OCI-LY1 (cell line): ENCODE measurements around the gene ATAD3A.

Experiments used
- H2AFZ ChIP-seq: fragments of 200-600 bp; sonication (generic), shearing (Covaris generic); 2 replicates; pipeline ENCODE4 v1.6.0; 2014; ENCODE audit warnings: antibody characterized with exemption, mild to moderate bottlenecking, low read length
- H3F3A ChIP-seq: fragments of 200-600 bp; sonication (generic), shearing (Covaris generic); 2 replicates; pipeline ENCODE4 v1.6.0; 2014; ENCODE audit warnings: mild to moderate bottlenecking, antibody characterized with exemption, low read length, moderate library complexity; ENCODE audit not compliant: insufficient read depth
- H3K27ac ChIP-seq: fragments of 200-600 bp; sonication (generic); 2 replicates; pipeline ENCODE4 v1.5.1; 2014; ENCODE audit warnings: low read length, mixed run types, mild to moderate bottlenecking, low read depth; ENCODE audit not compliant: poor library complexity, severe bottlenecking
- H3K27me3 ChIP-seq: fragments of 200-600 bp; sonication (generic); 2 replicates; pipeline ENCODE4 v1.6.0; 2014; ENCODE audit warnings: antibody characterized with exemption, mild to moderate bottlenecking, low read length, moderate library complexity; ENCODE audit not compliant: insufficient read depth
- H3K36me3 ChIP-seq: fragments of 200-600 bp; sonication (generic); 2 replicates; pipeline ENCODE4 v1.6.1; 2014; ENCODE audit warnings: mild to moderate bottlenecking, antibody characterized with exemption, low read length, moderate library complexity, mixed read lengths; ENCODE audit not compliant: insufficient read depth
- H3K4me1 ChIP-seq: fragments of 200-600 bp; sonication (generic); 2 replicates; pipeline ENCODE4 v1.5.1; 2014; ENCODE audit warnings: mild to moderate bottlenecking, low read length, moderate library complexity; ENCODE audit not compliant: insufficient read depth, severe bottlenecking
- H3K4me2 ChIP-seq: fragments of 200-600 bp; sonication (generic), shearing (Covaris generic); 2 replicates; pipeline ENCODE4 v1.6.1; 2014; ENCODE audit warnings: low read length
- H3K4me3 ChIP-seq: fragments of 200-600 bp; sonication (generic); 2 replicates; pipeline ENCODE4 v1.5.1; 2014; ENCODE audit warnings: low read length, low read depth, mild to moderate bottlenecking, mixed read lengths; ENCODE audit not compliant: poor library complexity, severe bottlenecking
- H3K79me2 ChIP-seq: fragments of 200-600 bp; shearing (Covaris generic); 2 replicates; pipeline ENCODE4 v1.6.1; 2016; ENCODE audit warnings: mixed run types, low read length, mixed read lengths; ENCODE audit not compliant: insufficient read depth
- H3K9ac ChIP-seq: fragments of 200-600 bp; sonication (generic), shearing (Covaris generic); 2 replicates; pipeline ENCODE4 v1.6.1; 2014; ENCODE audit warnings: mild to moderate bottlenecking, low read length, mixed read lengths
- H3K9me2 ChIP-seq: fragments of 200-600 bp; sonication (generic), shearing (Covaris generic); 2 replicates; pipeline ENCODE4 v1.6.1; 2014; ENCODE audit warnings: low read depth, mild to moderate bottlenecking, low read length, mixed read lengths
- H3K9me3 ChIP-seq: fragments of 200-600 bp; shearing (Covaris generic); 2 replicates; pipeline ENCODE4 v1.6.1; 2014; ENCODE audit warnings: low read length, mixed read lengths
- H4K20me1 ChIP-seq: fragments of 200-600 bp; sonication (generic), shearing (Covaris generic); 2 replicates; pipeline ENCODE4 v1.6.0; 2016; ENCODE audit warnings: mild to moderate bottlenecking, low read length; ENCODE audit not compliant: insufficient read depth
- EZH2 ChIP-seq: fragments of 200-600 bp; sonication (generic), shearing (Covaris generic); IDR thresholded peaks from 2 replicates; pipeline ENCODE4 v1.8.0; 2017; ENCODE audit warnings: borderline replicate concordance, mixed run types, mild to moderate bottlenecking, antibody characterized with exemption, low read length, moderate library complexity, mixed read lengths
- TF ChIP-seq, protein P1 (sequence below): fragments of 200-600 bp; sonication (generic), shearing (Covaris generic); IDR thresholded peaks from 2 replicates; pipeline ENCODE4 v1.5.1; 2017; ENCODE audit warnings: mild to moderate bottlenecking, antibody characterized with exemption, low read length, moderate library complexity, mixed read lengths

The ATAD3A gene

DNA sequence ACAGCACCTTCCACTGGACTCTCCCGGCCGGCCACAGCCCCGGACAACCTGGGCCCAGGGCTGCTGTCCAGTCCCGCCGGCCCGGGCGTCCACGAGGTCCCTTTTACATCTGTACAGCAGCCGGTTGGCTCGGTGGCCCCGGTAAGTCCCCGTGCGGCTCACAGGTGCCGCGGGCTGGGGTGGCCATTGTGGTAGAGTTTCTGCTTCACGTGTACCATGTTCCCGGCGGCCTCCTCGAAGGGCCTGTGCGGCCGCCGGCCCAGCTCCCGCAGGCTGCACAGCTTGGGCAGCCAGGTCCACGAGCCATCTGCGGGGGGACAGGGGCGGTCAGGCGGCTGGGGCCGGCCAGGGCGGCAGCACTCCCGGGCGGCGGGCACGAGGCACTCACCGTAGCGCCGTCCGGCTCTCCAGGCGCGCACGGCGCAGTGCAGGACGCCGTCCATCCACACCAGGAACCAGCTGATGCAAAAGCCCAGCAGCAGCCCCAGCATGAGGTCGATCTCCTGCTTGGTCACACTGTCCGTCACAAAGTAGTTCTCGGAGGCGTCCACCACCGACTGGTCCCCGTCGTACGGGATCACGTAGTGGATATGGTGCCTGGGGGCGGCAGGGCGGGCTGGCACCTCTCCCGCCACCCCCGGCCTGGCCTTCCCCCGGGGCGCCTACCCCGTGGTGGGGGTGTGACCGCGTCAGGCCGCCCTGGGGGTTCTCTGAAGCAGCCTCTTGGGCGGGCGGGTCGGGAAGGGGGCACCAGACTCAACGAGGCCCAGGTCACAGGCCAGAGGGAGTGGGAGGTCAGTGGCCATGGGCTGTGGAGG lies 23.4 kb downstream of the ATAD3A start:
- no peaks in the 10 kb centered on the region for H3F3A ChIP-seq
- no peak overlapping the region for H3K27ac ChIP-seq
- no peak overlapping the region for H3K4me3 ChIP-seq
- H2AFZ ChIP-seq = no peak overlapping the region
- no peak overlapping the region for H3K9ac ChIP-seq
- TF ChIP-seq, protein P1, sequence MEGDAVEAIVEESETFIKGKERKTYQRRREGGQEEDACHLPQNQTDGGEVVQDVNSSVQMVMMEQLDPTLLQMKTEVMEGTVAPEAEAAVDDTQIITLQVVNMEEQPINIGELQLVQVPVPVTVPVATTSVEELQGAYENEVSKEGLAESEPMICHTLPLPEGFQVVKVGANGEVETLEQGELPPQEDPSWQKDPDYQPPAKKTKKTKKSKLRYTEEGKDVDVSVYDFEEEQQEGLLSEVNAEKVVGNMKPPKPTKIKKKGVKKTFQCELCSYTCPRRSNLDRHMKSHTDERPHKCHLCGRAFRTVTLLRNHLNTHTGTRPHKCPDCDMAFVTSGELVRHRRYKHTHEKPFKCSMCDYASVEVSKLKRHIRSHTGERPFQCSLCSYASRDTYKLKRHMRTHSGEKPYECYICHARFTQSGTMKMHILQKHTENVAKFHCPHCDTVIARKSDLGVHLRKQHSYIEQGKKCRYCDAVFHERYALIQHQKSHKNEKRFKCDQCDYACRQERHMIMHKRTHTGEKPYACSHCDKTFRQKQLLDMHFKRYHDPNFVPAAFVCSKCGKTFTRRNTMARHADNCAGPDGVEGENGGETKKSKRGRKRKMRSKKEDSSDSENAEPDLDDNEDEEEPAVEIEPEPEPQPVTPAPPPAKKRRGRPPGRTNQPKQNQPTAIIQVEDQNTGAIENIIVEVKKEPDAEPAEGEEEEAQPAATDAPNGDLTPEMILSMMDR = no peak
- no peak for TF ChIP-seq EZH2
- no peak overlapping the region for H3K4me2 ChIP-seq
- no peaks in the 10 kb centered on the region; the same call in 1 of the 2 replicates for H3K27me3 ChIP-seq
- no peaks in the 10 kb centered on the region for H3K9me2 ChIP-seq
- H3K9me3 ChIP-seq = no peaks in the 10 kb centered on the region
- H3K79me2 ChIP-seq = no peaks in the 10 kb centered on the region
- H3K4me1 ChIP-seq = no peaks in the 10 kb centered on the region
- H4K20me1 ChIP-seq = no peaks in the 10 kb centered on the region
- peaks cover 14% of the 10 kb centered on the region for H3K36me3 ChIP-seq

- no peaks in the 10 kb centered on the region; the same call in 1 of the 2 replicates for H3K27me3 ChIP-seq
- no peaks in the 10 kb centered on the region for H3K4me1 ChIP-seq
- no peak overlapping the region for H3K27ac ChIP-seq
- H4K20me1 ChIP-seq = no peaks in the 10 kb centered on the region
- H3K9me2 ChIP-seq = no peaks in the 10 kb centered on the region
- no peaks in the 10 kb centered on the region for H3K79me2 ChIP-seq
- peaks cover 20% of the 10 kb centered on the region for H3K36me3 ChIP-seq
- no peak overlapping the region for H3K9ac ChIP-seq
- no peak overlapping the region for H2AFZ ChIP-seq
- TF ChIP-seq, protein P1 = no peak
- TF ChIP-seq EZH2 = no peak
- H3K4me3 ChIP-seq = no peak overlapping the region
- H3K9me3 ChIP-seq = no peaks in the 10 kb centered on the region
- H3F3A ChIP-seq = no peaks in the 10 kb centered on the region
- no peak overlapping the region for H3K4me2 ChIP-seq
These were observed 24.3 kb downstream of the ATAD3A start for GRCh38 chr1:1536019-1536937.

GRCh38 chr1:1536938-1537546 lies 25.1 kb downstream of the ATAD3A start:
- Histone ChIP-seq H3F3A (no peaks in the 10 kb centered on the region), H4K20me1 (no peaks in the 10 kb centered on the region), H3K9ac (no peak overlapping the region)

More at GRCh38 chr1:1536938-1537546, 25.1 kb downstream of the ATAD3A start:
- Histone ChIP-seq H3K9me3 (no peaks in the 10 kb centered on the region), H3K79me2 (no peaks in the 10 kb centered on the region), H3K27ac (no peak overlapping the region), H3K4me3 (no peak overlapping the region), H3K9me2 (no peaks in the 10 kb centered on the region), H3K4me2 (no peak overlapping the region), H3K4me1 (no peaks in the 10 kb centered on the region), H2AFZ (no peak overlapping the region), H3K27me3 (no peaks in the 10 kb centered on the region; the same call in 1 of the 2 replicates), H3K36me3 (peaks cover 23% of the 10 kb centered on the region)
- no peak for TF ChIP-seq EZH2
- TF ChIP-seq, protein P1 = no peak
